Activated CD4-positive, alpha-beta T cell treated with anti-CD3 and anti-CD28 coated beads for 24 hours (primary cell): ENCODE results near the gene ERCC2.

ENCODE experiments used
- DNase-seq, 2 donors: peaks; one replicate each; pipeline ENCODE4 v3.0.0-alpha.2; 2020; ENCODE audit warnings: low read depth in 2 of 2

The ERCC2 gene

DNA sequence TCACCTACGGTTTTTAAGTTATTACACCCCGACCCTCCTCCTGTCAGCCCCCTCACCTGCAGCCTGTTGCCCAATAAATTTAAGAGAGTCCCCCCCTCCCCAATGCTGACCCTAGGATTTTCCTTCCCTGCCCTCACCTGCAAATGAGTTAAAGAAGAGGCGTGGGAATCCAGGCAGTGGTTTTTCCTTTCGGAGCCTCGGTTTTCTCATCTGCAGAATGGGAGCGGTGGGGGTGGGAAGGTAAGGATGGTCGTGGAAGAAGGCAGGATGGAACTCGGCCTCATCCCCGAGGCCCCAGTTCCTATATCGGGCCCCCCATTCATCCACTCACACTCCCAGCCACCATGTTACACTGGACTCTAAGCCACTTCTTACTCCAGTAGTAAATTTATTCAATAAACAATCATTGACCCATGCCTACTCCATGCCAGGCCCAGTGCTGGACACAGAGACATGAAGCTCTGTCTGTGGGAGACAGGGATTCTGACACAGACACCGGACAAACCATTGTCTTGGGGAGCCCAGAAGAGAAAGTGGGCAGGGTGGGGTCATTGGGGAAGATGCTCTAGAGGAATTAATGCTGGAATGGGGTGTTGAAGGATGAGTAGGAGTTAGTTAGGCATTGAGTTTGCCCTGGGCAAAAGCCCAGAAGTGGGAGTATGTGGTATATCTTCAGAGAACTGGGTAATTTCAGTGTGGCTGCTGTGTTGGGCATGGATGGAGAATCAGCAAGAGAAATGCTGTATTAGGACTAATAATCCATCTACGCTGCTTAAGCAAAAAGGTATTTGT lies 66.9 kb downstream of the ERCC2 start:
- no peak for DNase-seq

DNA sequence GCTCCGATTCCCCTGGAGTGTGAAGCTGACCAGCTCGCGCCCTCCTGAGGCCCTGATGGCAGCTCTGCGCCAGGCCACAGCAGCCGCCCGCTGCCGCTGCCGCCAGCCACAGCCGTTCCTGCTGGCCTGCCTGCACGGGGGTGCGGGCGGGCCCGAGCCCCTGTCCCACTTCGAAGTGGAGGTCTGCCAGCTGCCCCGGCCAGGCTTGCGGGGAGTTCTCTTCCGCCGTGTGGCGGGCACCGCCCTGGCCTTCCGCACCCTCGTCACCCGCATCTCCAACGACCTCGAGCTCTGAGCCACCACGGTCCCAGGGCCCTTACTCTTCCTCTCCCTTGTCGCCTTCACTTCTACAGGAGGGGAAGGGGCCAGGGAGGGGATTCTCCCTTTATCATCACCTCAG lies 68.0 kb downstream of the ERCC2 start:
- DNase-seq, result no peak
